ENCODE results near the gene POMT1.

POMT1 gene

GRCh38 chr9:131525643-131526565 is 23.2 kb downstream of the POMT1 start:
- TF ChIP-seq EP300 (IDR thresholded peaks at IDR 0.05; ENCODE audit: borderline replicate concordance) = no peak

GRCh38 chr9:131528186-131528585 is 25.5 kb downstream of the POMT1 start:
- TF ChIP-seq USF1 (IDR thresholded peaks at IDR 0.05) (no peak), CEBPB (IDR thresholded peaks at IDR 0.05) (no peak)

- TF ChIP-seq REST (IDR thresholded peaks at IDR 0.05; ENCODE audit: low read depth) = no peak
- no peak for TF ChIP-seq FOXM1 (IDR thresholded peaks at IDR 0.05; ENCODE audit: borderline replicate concordance, low read depth)
- TF ChIP-seq NFIC (IDR thresholded peaks at IDR 0.05) = no peak
- no peak for TF ChIP-seq MAX (IDR thresholded peaks at IDR 0.05)
- TF ChIP-seq EP300 (IDR thresholded peaks at IDR 0.05; ENCODE audit: borderline replicate concordance) = no peak
- TF ChIP-seq EGR1 (IDR thresholded peaks at IDR 0.05) = no peak
- no peak for TF ChIP-seq TAF1 (IDR thresholded peaks at IDR 0.05; ENCODE audit: low read depth)
- TF ChIP-seq USF1 (IDR thresholded peaks at IDR 0.05) = no peak
- TF ChIP-seq TEAD4 (IDR thresholded peaks at IDR 0.05) = no peak
- no peak for TF ChIP-seq CREB1 (IDR thresholded peaks at IDR 0.05; ENCODE audit: low read depth)
- TF ChIP-seq RAD21 (IDR thresholded peaks at IDR 0.05; ENCODE audit: low read depth) = no peak
Observed at GRCh38 chr9:131528886-131529505, 26.3 kb downstream of the POMT1 start.

- TF ChIP-seq EGR1 (IDR thresholded peaks at IDR 0.05) = no peak
- no peak for TF ChIP-seq CREB1 (IDR thresholded peaks at IDR 0.05; ENCODE audit: low read depth)
- TF ChIP-seq USF1 (IDR thresholded peaks at IDR 0.05) = no peak
- no peak for TF ChIP-seq EP300 (IDR thresholded peaks at IDR 0.05; ENCODE audit: borderline replicate concordance)
- TF ChIP-seq RAD21 (IDR thresholded peaks at IDR 0.05; ENCODE audit: low read depth) = no peak
- TF ChIP-seq REST (IDR thresholded peaks at IDR 0.05; ENCODE audit: low read depth) = no peak
- no peak for TF ChIP-seq TCF12 (IDR thresholded peaks at IDR 0.05; ENCODE audit: low read depth)
- TF ChIP-seq FOXM1 (IDR thresholded peaks at IDR 0.05; ENCODE audit: borderline replicate concordance, low read depth) = no peak
- no peak for TF ChIP-seq TAF1 (IDR thresholded peaks at IDR 0.05; ENCODE audit: low read depth)
- TF ChIP-seq TEAD4 (IDR thresholded peaks at IDR 0.05) = no peak
- TF ChIP-seq ZBTB7A (IDR thresholded peaks at IDR 0.05; ENCODE audit: low read depth) = no peak
- TF ChIP-seq NFIC (IDR thresholded peaks at IDR 0.05) = no peak
Observed at GRCh38 chr9:131529597-131530545, 27.2 kb downstream of the POMT1 start.

GRCh38 chr9:131530546-131530919 is 27.8 kb downstream of the POMT1 start:
- TF ChIP-seq TCF12 (IDR thresholded peaks at IDR 0.05; ENCODE audit: low read depth) (no peak), ZBTB7A (IDR thresholded peaks at IDR 0.05; ENCODE audit: low read depth) (0 out of 2 replicates have a peak, but pooled peaks have one; percentile 65), FOXM1 (IDR thresholded peaks at IDR 0.05; ENCODE audit: borderline replicate concordance, low read depth) (no peak), EGR1 (IDR thresholded peaks at IDR 0.05) (no peak)

Measured in Ishikawa (cell line).